HepG2 (cell line): ENCODE measurements around the gene HPD. TPM values are rescaled to one million over a fixed set of nuclear protein-coding genes. Genes with fewer than 3 reads are reported as not detected.

Source experiments
- EEA1 ChIP-seq: sonication (generic); formaldehyde crosslinking; IDR thresholded peaks from 2 replicates; pipeline ENCODE4 v1.5.1; 2020; ENCODE audit warnings: mild to moderate bottlenecking, missing genetic modification reagents, borderline replicate concordance
- FLYWCH1 ChIP-seq: sonication (generic); formaldehyde crosslinking; IDR thresholded peaks from 2 replicates; pipeline ENCODE4 v1.8.1; 2023; ENCODE audit warnings: mild to moderate bottlenecking, missing genetic modification reagents
- FOXC1 ChIP-seq: sonication (generic); formaldehyde crosslinking; IDR thresholded peaks from 2 replicates; pipeline ENCODE4 v1.8.0; 2022; ENCODE audit warnings: mild to moderate bottlenecking, missing genetic modification reagents, borderline replicate concordance
- FOXO1 ChIP-seq: sonication (generic); formaldehyde crosslinking; IDR thresholded peaks from 2 replicates; pipeline ENCODE4 v1.4.0; 2020; ENCODE audit warnings: missing genetic modification reagents
- HES4 ChIP-seq: sonication (generic); formaldehyde crosslinking; IDR thresholded peaks from 2 replicates; pipeline ENCODE4 v1.9.0; 2021; ENCODE audit warnings: mild to moderate bottlenecking, missing genetic modification reagents, borderline replicate concordance
- JUNB ChIP-seq: sonication (generic); formaldehyde crosslinking; IDR thresholded peaks from 2 replicates; pipeline ENCODE4 v1.8.0; 2022; ENCODE audit warnings: missing genetic modification reagents, mild to moderate bottlenecking, borderline replicate concordance
- SRF ChIP-seq: IDR thresholded peaks from 2 replicates; pipeline ENCODE4 v1.6.1; 2011; ENCODE audit warnings: mild to moderate bottlenecking, low read depth, low read length, moderate library complexity
- SRSF1 ChIP-seq: fragments of 200-400 bp; formaldehyde crosslinking; optimal IDR thresholded peaks from 2 replicates; pipeline ENCODE3; 2017; ENCODE audit warnings: mild to moderate bottlenecking, low read depth, low read length, moderate library complexity
- SSRP1 ChIP-seq: IDR thresholded peaks from 2 replicates; pipeline ENCODE4 v1.6.1; 2016; ENCODE audit warnings: control low read depth
- ZBTB20 ChIP-seq: sonication (generic); formaldehyde crosslinking; IDR thresholded peaks from 2 replicates; pipeline ENCODE4 v1.8.1; 2023; ENCODE audit warnings: missing genetic modification reagents, low read depth, mild to moderate bottlenecking, borderline replicate concordance
- ZC3H13 ChIP-seq: sonication (generic); formaldehyde crosslinking; IDR thresholded peaks from 2 replicates; pipeline ENCODE4 v1.8.1; 2023; ENCODE audit warnings: mild to moderate bottlenecking, missing genetic modification reagents, moderate library complexity
- ZFAT ChIP-seq: sonication (generic); formaldehyde crosslinking; conservative IDR thresholded peaks from 2 replicates; pipeline ENCODE4 v1.8.1; 2023; ENCODE audit warnings: missing genetic modification reagents, inconsistent platforms
- ZNF234 ChIP-seq: sonication (generic); formaldehyde crosslinking; conservative IDR thresholded peaks from 2 replicates; pipeline ENCODE4 v1.5.1; 2020; ENCODE audit warnings: mild to moderate bottlenecking, missing genetic modification reagents
- ZNF317 ChIP-seq: sonication (generic); formaldehyde crosslinking; IDR thresholded peaks from 2 replicates; pipeline ENCODE4 v1.5.0; 2020; ENCODE audit warnings: mild to moderate bottlenecking, missing genetic modification reagents
- ZNF644 ChIP-seq: IDR thresholded peaks from 2 replicates; pipeline ENCODE4 v1.6.1; 2016; ENCODE audit warnings: low read depth
- ZNF777 ChIP-seq: sonication (generic); formaldehyde crosslinking; IDR thresholded peaks from 2 replicates; pipeline ENCODE4 v1.4.0; 2020; ENCODE audit warnings: missing genetic modification reagents
- ZNF788 ChIP-seq: sonication (generic); formaldehyde crosslinking; IDR thresholded peaks from 2 replicates; pipeline ENCODE4 v1.5.0; 2020; ENCODE audit warnings: mild to moderate bottlenecking, missing genetic modification reagents, borderline replicate concordance
- ZNF83 ChIP-seq: sonication (generic); formaldehyde crosslinking; IDR thresholded peaks from 2 replicates; pipeline ENCODE4 v1.4.0; 2020; ENCODE audit warnings: missing genetic modification reagents, mild to moderate bottlenecking, borderline replicate concordance
- polyA plus RNA-seq, 8 experiments: library from polyadenylated mRNA; depleted of rRNA in 3 of 8; stranded (reverse) in 7 of 8; unstranded in 1 of 8; fragments of >200 nt; fragmentation: Illumina TruSeq in 4 of 8; extraction: Trizol in 4 of 8; gene quantifications; 2 replicates each; pipeline versions ENCODE4 v1.2.1 to v1.2.3, GENCODE V29; 2011 to 2016; ENCODE audit warnings: low read depth in 4 of 8, missing spikeins in 1 of 8, mixed read lengths in 1 of 8; ENCODE audit not compliant: insufficient read depth in 1 of 8
- total RNA-seq, 5 experiments: library from RNA; depleted of rRNA; stranded (reverse); fragments of >200 nt; fragmentation: Illumina TruSeq; extraction: Trizol; gene quantifications; 2 replicates each; pipeline ENCODE4 v1.2.3, GENCODE V29; 2016; ENCODE audit warnings: low read depth in 1 of 5
- TF ChIP-seq, protein P1 (sequence below): IDR thresholded peaks from 2 replicates; pipeline ENCODE4 v1.6.1; 2018; ENCODE audit warnings: missing genetic modification reagents
- TF ChIP-seq, protein P2 (sequence below): sonication (generic); formaldehyde crosslinking; IDR thresholded peaks from 2 replicates; pipeline ENCODE4 v1.4.0; 2020; ENCODE audit warnings: missing genetic modification reagents
- TF ChIP-seq, protein P3 (sequence below): sonication (generic); formaldehyde crosslinking; IDR thresholded peaks from 2 replicates; pipeline ENCODE4 v1.8.1; 2022; ENCODE audit warnings: mild to moderate bottlenecking, missing genetic modification reagents
- TF ChIP-seq, protein P4 (sequence below): sonication (generic); formaldehyde crosslinking; IDR thresholded peaks from 2 replicates; pipeline ENCODE4 v1.4.0; 2020; ENCODE audit warnings: missing genetic modification reagents
- TF ChIP-seq, protein P5 (sequence below), 2 experiments: sonication (generic) in 1 of 2; formaldehyde crosslinking in 1 of 2; IDR thresholded peaks; 2 replicates each; pipeline versions ENCODE4 v1.4.0 to v1.6.1; 2018 to 2020; ENCODE audit warnings: missing genetic modification reagents in 2 of 2, borderline replicate concordance in 1 of 2, low read depth in 1 of 2, mild to moderate bottlenecking in 1 of 2, missing biosample characterization in 1 of 2

The HPD gene
- total and polyA plus RNA-seq, 2 of the 13 experiments (the other 11 are each of a cell fraction or from before 2014, with no cell fraction given), result 120 to 195 TPM

DNA sequence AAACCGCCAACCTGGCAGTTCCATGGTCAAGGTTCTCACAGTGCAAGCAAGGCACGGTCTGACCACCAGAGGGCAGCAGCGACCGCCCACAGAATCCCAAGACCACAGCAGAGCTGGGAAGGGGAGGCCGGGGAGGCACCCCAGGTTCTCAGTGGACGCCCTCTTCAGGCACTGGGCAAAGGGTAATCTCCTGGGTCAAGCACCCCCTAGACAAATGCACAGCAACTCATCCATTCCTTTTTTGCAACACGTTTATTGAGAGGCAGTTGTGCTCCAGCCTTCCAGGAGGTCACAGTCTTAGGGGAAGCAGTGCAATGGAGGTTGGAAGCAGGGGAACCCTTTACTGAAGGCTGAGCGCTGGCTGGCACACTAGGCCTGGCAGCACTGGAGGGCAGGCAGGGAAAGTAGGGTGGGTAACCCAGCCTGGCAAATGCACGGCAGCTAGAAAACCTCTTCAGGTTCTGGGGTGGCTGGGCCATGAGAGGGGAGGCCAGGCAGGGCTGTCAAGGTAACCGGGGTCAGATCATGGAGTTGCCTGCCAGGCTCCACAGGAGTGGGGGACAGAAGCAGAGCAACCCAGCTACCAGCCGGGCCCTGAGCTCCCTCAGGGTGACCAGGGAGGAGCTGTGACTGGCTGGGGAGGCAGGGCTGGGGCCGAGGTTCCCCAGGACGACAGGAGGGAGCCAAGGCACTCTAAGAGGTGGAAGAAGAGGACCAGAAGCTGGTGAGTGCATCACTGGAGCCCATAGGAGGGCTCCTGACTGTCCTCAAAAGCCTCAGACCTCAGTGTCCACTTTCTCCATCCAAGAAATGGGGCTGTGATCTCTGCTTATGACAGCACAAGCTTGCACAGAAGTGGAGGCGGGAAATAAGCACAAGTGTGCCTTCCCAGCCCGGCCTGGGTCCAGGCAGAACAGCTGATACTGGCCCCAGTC, 63.4 kb downstream of the HPD start (continued):
- TF ChIP-seq, protein P1, sequence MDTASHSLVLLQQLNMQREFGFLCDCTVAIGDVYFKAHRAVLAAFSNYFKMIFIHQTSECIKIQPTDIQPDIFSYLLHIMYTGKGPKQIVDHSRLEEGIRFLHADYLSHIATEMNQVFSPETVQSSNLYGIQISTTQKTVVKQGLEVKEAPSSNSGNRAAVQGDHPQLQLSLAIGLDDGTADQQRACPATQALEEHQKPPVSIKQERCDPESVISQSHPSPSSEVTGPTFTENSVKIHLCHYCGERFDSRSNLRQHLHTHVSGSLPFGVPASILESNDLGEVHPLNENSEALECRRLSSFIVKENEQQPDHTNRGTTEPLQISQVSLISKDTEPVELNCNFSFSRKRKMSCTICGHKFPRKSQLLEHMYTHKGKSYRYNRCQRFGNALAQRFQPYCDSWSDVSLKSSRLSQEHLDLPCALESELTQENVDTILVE (CRISPR knock-in tag), result no peak
- no peak for TF ChIP-seq ZNF317
- TF ChIP-seq SSRP1 (CRISPR knock-in tag), result no peak
- TF ChIP-seq JUNB, result no peak
- TF ChIP-seq ZNF644 (CRISPR knock-in tag), result no peak
- TF ChIP-seq, protein P2, sequence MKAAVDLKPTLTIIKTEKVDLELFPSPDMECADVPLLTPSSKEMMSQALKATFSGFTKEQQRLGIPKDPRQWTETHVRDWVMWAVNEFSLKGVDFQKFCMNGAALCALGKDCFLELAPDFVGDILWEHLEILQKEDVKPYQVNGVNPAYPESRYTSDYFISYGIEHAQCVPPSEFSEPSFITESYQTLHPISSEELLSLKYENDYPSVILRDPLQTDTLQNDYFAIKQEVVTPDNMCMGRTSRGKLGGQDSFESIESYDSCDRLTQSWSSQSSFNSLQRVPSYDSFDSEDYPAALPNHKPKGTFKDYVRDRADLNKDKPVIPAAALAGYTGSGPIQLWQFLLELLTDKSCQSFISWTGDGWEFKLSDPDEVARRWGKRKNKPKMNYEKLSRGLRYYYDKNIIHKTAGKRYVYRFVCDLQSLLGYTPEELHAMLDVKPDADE, result no peak
- TF ChIP-seq FOXC1 (CRISPR knock-in tag), result no peak
- TF ChIP-seq HES4, result no peak
- TF ChIP-seq FLYWCH1, result no peak
- no peak for TF ChIP-seq ZNF777
- TF ChIP-seq FOXO1 (CRISPR knock-in tag), result no peak
- TF ChIP-seq ZFAT (CRISPR knock-in tag), result no peak
- TF ChIP-seq ZC3H13 (CRISPR knock-in tag), result no peak
- TF ChIP-seq ZNF83 (CRISPR knock-in tag), result no peak
- TF ChIP-seq ZNF234, result no peak
- TF ChIP-seq, protein P3, sequence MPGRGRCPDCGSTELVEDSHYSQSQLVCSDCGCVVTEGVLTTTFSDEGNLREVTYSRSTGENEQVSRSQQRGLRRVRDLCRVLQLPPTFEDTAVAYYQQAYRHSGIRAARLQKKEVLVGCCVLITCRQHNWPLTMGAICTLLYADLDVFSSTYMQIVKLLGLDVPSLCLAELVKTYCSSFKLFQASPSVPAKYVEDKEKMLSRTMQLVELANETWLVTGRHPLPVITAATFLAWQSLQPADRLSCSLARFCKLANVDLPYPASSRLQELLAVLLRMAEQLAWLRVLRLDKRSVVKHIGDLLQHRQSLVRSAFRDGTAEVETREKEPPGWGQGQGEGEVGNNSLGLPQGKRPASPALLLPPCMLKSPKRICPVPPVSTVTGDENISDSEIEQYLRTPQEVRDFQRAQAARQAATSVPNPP (CRISPR knock-in tag), result no peak; the same call in 1 of the 2 replicates
- TF ChIP-seq, protein P4, sequence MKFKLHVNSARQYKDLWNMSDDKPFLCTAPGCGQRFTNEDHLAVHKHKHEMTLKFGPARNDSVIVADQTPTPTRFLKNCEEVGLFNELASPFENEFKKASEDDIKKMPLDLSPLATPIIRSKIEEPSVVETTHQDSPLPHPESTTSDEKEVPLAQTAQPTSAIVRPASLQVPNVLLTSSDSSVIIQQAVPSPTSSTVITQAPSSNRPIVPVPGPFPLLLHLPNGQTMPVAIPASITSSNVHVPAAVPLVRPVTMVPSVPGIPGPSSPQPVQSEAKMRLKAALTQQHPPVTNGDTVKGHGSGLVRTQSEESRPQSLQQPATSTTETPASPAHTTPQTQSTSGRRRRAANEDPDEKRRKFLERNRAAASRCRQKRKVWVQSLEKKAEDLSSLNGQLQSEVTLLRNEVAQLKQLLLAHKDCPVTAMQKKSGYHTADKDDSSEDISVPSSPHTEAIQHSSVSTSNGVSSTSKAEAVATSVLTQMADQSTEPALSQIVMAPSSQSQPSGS (CRISPR knock-in tag), result 0 out of 2 replicates have a peak, but pooled peaks have one; percentile 33
- TF ChIP-seq, protein P5, sequence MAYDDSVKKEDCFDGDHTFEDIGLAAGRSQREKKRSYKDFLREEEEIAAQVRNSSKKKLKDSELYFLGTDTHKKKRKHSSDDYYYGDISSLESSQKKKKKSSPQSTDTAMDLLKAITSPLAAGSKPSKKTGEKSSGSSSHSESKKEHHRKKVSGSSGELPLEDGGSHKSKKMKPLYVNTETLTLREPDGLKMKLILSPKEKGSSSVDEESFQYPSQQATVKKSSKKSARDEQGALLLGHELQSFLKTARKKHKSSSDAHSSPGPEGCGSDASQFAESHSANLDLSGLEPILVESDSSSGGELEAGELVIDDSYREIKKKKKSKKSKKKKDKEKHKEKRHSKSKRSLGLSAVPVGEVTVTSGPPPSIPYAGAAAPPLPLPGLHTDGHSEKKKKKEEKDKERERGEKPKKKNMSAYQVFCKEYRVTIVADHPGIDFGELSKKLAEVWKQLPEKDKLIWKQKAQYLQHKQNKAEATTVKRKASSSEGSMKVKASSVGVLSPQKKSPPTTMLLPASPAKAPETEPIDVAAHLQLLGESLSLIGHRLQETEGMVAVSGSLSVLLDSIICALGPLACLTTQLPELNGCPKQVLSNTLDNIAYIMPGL (CRISPR knock-in tag; IDR thresholded peaks at IDR 0.05; ENCODE audit: borderline replicate concordance in 1 of 2, low read depth in 1 of 2), result peak in 1 of 2 experiments; percentile 58; a peak in 3 of 4 replicates
- TF ChIP-seq EEA1, result no peak
- TF ChIP-seq SRSF1, result peak; percentile 5
- no peak; the same call in 1 of the 2 replicates for TF ChIP-seq ZNF788 (CRISPR knock-in tag)
- no peak for TF ChIP-seq ZBTB20 (CRISPR knock-in tag)
- TF ChIP-seq SRF, result no peak
